ENCODE results near the gene OIP5.

OIP5 gene

DNA sequence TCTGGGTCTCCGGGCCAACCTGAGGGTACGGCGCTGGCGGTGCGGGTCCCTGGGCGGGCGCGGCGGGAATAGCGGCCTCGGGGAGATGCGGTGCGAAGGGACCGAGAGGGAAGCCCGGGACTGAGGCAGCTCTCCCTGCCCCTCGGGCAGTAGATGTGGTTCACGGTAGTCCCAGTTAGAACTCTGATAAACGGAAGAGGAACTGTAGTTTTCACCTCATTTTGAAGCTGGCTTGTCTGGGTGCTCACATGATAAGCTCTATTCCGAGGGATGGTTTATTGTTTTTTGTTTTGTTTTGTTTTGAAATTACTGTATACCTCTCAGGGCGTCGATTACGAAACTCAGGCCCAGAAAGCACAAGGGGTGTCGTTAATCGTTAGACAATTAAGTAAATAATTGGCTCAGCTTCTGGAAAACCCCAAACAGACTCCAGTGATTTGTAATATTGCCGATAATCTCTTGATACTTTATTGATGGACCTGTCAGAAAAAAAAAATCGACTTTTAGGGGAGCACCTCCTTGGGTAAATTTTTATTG lies 703 bp upstream of the OIP5 start:
- peak overlapping the region; percentile 82 for H2AFZ ChIP-seq (ENCODE audit: low read length)
- H3K4me2 ChIP-seq (ENCODE audit: low read depth, low read length) = peak overlapping the region; percentile 78; the same call in 1 of the 2 replicates
- DNase-seq = peak; percentile 51
- no peaks in the 10 kb centered on the region for H3K27me3 ChIP-seq (replicated peaks; ENCODE audit: insufficient read depth, low read length)
- peak overlapping the region; percentile 92 for H3K4me3 ChIP-seq (ENCODE audit: low read length)
- H3K4me1 ChIP-seq (ENCODE audit: low read length) = peaks cover 8% of the 10 kb centered on the region
- H3K9me3 ChIP-seq (replicated peaks; ENCODE audit: insufficient read depth, low read length) = no peaks in the 10 kb centered on the region
- peak overlapping the region; percentile 81 for H3K27ac ChIP-seq (ENCODE audit: low read length)
- peaks cover 64% of the 10 kb centered on the region for H3K79me2 ChIP-seq (ENCODE audit: low read length)
- TF ChIP-seq, protein P1, sequence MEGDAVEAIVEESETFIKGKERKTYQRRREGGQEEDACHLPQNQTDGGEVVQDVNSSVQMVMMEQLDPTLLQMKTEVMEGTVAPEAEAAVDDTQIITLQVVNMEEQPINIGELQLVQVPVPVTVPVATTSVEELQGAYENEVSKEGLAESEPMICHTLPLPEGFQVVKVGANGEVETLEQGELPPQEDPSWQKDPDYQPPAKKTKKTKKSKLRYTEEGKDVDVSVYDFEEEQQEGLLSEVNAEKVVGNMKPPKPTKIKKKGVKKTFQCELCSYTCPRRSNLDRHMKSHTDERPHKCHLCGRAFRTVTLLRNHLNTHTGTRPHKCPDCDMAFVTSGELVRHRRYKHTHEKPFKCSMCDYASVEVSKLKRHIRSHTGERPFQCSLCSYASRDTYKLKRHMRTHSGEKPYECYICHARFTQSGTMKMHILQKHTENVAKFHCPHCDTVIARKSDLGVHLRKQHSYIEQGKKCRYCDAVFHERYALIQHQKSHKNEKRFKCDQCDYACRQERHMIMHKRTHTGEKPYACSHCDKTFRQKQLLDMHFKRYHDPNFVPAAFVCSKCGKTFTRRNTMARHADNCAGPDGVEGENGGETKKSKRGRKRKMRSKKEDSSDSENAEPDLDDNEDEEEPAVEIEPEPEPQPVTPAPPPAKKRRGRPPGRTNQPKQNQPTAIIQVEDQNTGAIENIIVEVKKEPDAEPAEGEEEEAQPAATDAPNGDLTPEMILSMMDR (IDR thresholded peaks at IDR 0.05; ENCODE audit: low read length) = no peak
- H3K36me3 ChIP-seq (replicated peaks; ENCODE audit: insufficient read depth, low read length) = no peaks in the 10 kb centered on the region
- peaks cover 18% of the 10 kb centered on the region for H3F3A ChIP-seq (ENCODE audit: insufficient read depth, low read length)
- H4K20me1 ChIP-seq (ENCODE audit: insufficient read depth, low read length) = no peaks in the 10 kb centered on the region
- peak overlapping the region; percentile 78 for H3K9ac ChIP-seq (ENCODE audit: low read length)
- H3K9me2 ChIP-seq (replicated peaks; ENCODE audit: insufficient read depth, low read length) = no peaks in the 10 kb centered on the region

DNA sequence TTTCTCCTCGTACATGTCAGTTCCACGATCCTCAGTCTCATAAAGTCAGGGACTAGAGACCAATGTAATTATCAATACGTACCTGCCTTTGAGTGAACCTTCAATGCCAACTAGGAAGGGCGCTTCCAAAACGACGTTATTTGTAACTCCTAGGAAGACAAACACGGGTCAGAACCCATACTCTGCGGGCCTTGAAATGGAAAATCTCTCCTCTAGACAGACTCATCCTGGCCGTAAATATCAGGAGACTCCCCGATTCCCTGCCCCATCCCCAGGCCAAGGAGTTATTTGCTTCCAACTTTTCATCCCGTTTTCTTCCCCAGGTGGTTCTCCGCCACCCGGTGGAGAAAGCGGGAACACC lies 578 bp downstream of the OIP5 start:
- peaks cover 18% of the 10 kb centered on the region for H3F3A ChIP-seq (ENCODE audit: insufficient read depth, low read length)
- peak overlapping the region; percentile 47; the same call in 1 of the 2 replicates for H3K27ac ChIP-seq (ENCODE audit: low read length)
- peak overlapping the region; percentile 83 for H2AFZ ChIP-seq (ENCODE audit: low read length)
- H3K9ac ChIP-seq (ENCODE audit: low read length) = peak overlapping the region; percentile 81
- H3K79me2 ChIP-seq (ENCODE audit: low read length) = peaks cover 51% of the 10 kb centered on the region
- peaks cover 8% of the 10 kb centered on the region for H3K4me1 ChIP-seq (ENCODE audit: low read length)
- no peak for DNase-seq
- no peaks in the 10 kb centered on the region for H4K20me1 ChIP-seq (ENCODE audit: insufficient read depth, low read length)
- H3K4me3 ChIP-seq (ENCODE audit: low read length) = peak overlapping the region; percentile 92
- H3K4me2 ChIP-seq (ENCODE audit: low read depth, low read length) = peak overlapping the region; percentile 88
- H3K36me3 ChIP-seq (replicated peaks; ENCODE audit: insufficient read depth, low read length) = no peaks in the 10 kb centered on the region
- H3K27me3 ChIP-seq (replicated peaks; ENCODE audit: insufficient read depth, low read length) = no peaks in the 10 kb centered on the region
- H3K9me2 ChIP-seq (replicated peaks; ENCODE audit: insufficient read depth, low read length) = no peaks in the 10 kb centered on the region
- no peaks in the 10 kb centered on the region for H3K9me3 ChIP-seq (replicated peaks; ENCODE audit: insufficient read depth, low read length)
- TF ChIP-seq EZH2phosphoT487 (IDR thresholded peaks at IDR 0.05; ENCODE audit: low read length) (no peak), EZH2 (optimal IDR thresholded peaks at IDR 0.05; ENCODE audit: low read depth, low read length) (no peak)
- TF ChIP-seq, protein P1 (IDR thresholded peaks at IDR 0.05; ENCODE audit: low read length) = no peak; the same call in 1 of the 2 replicates

DNA sequence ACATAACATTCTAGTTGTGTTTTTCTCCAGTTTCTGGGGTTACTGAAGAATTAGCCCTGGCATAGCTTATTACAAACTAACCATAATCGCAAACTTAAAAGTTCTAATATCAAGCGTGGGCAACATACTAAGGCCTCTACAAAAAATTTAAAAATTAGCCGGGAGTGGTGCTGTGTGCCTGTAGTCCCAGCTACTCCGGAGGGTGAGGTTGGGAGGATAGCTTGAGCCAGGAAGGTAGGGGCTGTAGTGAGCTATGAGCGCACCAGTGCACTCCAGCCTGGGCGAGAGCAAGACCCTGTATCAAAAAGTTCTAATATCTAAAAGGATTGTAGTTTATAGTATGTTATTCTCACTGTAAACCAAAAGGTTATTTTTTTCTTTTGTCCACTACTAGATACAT lies 1.1 kb downstream of the OIP5 start:
- H2AFZ ChIP-seq (ENCODE audit: low read length) = peak overlapping the region; percentile 83
- no peaks in the 10 kb centered on the region for H4K20me1 ChIP-seq (ENCODE audit: insufficient read depth, low read length)
- peak overlapping the region; percentile 88 for H3K4me2 ChIP-seq (ENCODE audit: low read depth, low read length)
- H3K27me3 ChIP-seq (replicated peaks; ENCODE audit: insufficient read depth, low read length) = no peaks in the 10 kb centered on the region
- no peak for DNase-seq
- H3K27ac ChIP-seq (ENCODE audit: low read length) = no peak overlapping the region
- H3K9me3 ChIP-seq (replicated peaks; ENCODE audit: insufficient read depth, low read length) = no peaks in the 10 kb centered on the region
- peak overlapping the region; percentile 92 for H3K4me3 ChIP-seq (ENCODE audit: low read length)
- H3K9me2 ChIP-seq (replicated peaks; ENCODE audit: insufficient read depth, low read length) = no peaks in the 10 kb centered on the region
- peak overlapping the region; percentile 81; the same call in 1 of the 2 replicates for H3K9ac ChIP-seq (ENCODE audit: low read length)
- peaks cover 8% of the 10 kb centered on the region for H3K4me1 ChIP-seq (ENCODE audit: low read length)
- TF ChIP-seq EZH2phosphoT487 (IDR thresholded peaks at IDR 0.05; ENCODE audit: low read length) (no peak), EZH2 (optimal IDR thresholded peaks at IDR 0.05; ENCODE audit: low read depth, low read length) (no peak)
- TF ChIP-seq, protein P1 (IDR thresholded peaks at IDR 0.05; ENCODE audit: low read length) = no peak
- H3F3A ChIP-seq (ENCODE audit: insufficient read depth, low read length) = peaks cover 15% of the 10 kb centered on the region
- peaks cover 46% of the 10 kb centered on the region for H3K79me2 ChIP-seq (ENCODE audit: low read length)
- H3K36me3 ChIP-seq (replicated peaks; ENCODE audit: insufficient read depth, low read length) = no peaks in the 10 kb centered on the region
